OCI-LY1 (cell line): ENCODE results near the gene PSMD4.

Experiments used
- CTCF ChIP-seq: fragments of 200-600 bp; sonication (generic), shearing (Covaris generic); IDR thresholded peaks from 2 replicates; pipeline ENCODE4 v1.5.1; 2017; ENCODE audit warnings: mild to moderate bottlenecking, antibody characterized with exemption, low read length, moderate library complexity, mixed read lengths
- EZH2 ChIP-seq: fragments of 200-600 bp; sonication (generic), shearing (Covaris generic); IDR thresholded peaks from 2 replicates; pipeline ENCODE4 v1.8.0; 2017; ENCODE audit warnings: borderline replicate concordance, mixed run types, mild to moderate bottlenecking, antibody characterized with exemption, low read length, moderate library complexity, mixed read lengths

GRCh38 chr1:151211972-151212705 is 42.4 kb upstream of the PSMD4 start:
- TF ChIP-seq EZH2: no peak
- TF ChIP-seq CTCF: no peak
